OCI-M2 (cell line): ENCODE results near the gene C17orf107.

ENCODE experiments used
- DNase-seq: peaks from one replicate; lab custom pipeline; 2025; ENCODE audit not compliant: unreplicated experiment; lab: John Stamatoyannopoulos, UW

C17orf107 gene

DNA sequence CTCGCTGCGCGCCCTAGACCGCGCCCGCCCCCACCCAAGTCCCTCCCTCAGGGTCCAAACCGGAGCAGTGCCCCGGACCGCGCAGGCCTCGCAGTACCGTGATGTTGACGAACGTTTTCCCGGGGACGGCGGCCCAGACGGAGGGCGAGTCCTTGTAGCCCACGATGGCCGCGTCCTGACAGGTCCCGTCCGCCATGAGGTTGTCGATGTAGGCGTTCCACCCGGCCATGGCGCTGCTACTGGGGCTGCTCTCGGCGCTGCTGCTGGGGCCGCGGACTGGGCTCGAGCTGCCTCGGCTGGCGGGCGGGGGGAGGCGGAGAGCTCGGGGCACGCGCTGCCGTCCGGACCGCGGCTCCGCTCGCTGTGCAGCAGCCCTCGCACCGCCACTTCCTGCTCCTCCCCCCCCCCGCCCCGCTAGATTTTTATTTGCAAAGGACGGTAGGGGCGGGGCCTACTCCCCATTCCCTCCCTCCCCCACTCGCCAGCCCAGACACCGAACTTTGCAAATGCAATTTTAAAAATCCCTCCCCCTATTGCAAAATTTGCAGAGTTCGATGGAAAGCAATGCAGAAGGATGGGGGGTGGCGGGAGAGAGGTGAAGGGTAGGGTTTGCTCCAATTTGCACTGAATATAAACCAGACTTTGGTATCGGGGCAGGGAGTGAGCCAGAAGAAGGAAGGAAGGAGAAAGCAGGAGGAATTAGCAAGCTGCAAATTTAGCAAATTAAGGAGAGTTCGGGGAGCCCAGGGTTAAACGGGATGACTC is 49.0 kb downstream of the C17orf107 start, which contains the start of gene PFN1:
Gene PFN1 (minus strand): TSS at position 365 of the 765 bp plus-strand sequence. CDS start 136 bp downstream, at position 229.
- no peak for DNase-seq

DNA sequence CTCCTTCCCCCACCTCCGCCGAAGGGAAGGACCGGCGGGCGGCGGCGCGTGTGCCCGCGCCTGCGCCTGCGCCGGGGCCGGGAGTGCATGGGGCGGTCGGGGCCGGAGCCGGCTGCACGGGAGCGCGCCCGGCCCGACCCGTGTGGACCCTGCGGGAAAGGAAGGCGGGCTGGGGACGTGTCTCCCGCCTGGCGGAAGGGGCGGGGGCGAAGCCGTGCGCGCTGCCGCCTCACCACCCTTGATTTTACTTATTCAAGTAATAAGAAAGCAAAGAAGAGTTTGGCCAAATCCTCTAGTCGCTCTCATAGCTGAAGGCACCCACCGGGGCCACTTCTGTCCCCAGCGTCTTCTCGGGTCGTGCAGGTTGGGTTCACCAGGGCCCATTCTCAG is 49.6 kb downstream of the C17orf107 start:
- no peak for DNase-seq

DNA sequence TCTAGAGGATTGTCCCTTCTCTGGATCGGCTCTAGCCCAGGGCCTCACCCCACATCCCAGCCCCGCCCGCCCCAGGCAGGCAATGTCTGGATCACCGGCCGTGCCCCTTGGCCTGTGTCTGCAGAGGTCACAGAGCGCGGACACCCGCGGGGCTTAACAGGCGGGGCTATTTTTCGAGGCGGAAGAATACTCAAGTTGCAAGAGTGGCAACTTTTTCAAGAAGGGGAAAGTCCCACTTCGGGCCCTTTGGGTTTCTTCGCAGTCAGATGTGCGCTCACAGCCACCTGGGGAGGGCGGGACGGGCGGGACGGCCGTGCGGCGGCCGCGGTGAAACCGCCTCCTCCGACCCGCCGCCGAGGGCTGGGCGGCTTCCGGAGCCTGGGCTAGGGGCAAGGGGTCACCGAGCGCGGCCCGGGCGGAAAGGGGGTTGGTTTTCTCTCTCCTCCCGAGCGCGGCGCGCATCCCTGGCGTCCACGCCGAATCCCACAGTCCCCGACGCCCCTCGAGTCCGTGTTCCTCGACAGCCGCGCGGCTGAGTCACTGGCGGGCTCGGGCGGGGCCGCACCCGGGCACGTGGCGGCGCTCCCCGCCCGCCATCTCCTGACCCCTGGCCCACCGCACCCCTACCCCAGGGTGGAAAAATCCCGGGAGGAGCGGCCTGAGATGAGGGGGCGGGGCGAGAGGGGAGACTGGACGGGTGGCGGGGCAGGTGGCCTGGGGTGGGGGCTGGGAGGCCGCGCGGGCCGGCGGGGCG is 50.2 kb downstream of the C17orf107 start:
- no peak for DNase-seq

DNA sequence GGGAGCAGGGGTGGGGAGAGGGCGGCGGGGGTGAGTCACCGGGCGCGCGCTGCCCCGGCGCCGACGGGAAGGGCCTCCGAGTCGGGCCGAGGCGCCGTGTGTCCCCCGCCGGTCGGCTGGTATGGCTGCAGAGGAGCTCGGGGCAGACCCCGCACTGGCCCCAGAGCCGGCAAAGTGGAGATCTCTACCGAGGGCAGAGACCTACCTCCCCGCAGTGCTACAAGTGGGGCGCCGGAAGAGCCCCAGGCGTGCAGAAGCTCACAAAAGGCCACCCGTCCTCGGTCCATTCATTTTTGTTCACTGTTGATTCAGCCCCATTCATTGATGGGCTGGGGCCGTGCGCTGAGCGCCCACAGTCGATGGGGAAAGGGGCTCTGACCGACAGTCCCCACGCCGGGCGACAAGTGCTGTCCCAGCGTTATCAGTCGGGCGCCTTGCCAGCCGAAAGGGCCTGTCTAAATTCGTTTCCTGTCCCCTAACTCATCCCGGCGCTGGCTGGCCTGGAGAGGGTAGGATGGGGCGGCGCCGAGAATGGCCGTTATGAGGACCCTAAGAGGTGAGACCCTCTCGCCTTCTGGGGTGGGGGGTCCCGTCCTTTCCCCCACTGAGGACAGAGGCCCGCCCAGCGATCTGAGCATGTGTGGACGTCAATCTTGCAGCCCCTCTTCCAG is 50.9 kb downstream of the C17orf107 start:
- DNase-seq = no peak

DNA sequence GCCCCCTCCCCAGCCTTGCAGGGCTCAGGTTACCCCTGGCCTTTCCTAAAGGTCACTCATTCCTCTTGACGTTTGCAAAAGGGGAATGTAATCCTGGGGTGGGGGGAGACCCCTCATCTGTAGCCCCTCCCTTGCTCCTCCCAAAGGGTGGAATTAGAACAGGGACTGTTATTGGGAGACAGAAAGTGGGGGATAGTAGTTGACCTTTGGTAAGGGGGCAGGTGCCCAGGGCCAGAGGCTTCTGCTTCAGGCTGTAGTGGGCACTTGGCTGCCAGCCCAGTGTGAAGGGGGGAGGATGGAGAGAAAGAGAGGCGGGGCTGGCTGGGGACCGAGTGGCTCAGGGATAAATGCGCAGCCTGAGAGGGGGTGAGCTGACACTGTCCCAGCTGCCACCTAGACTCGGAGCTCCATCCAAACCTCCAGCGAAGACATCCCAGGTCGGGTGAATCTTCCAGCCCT is 51.4 kb downstream of the C17orf107 start, which contains the start of gene ENO3:
Gene ENO3 (plus strand): TSS at position 374 of the 459 bp plus-strand sequence. CDS start 711 bp downstream, outside the sequence.
- no peak for DNase-seq

DNA sequence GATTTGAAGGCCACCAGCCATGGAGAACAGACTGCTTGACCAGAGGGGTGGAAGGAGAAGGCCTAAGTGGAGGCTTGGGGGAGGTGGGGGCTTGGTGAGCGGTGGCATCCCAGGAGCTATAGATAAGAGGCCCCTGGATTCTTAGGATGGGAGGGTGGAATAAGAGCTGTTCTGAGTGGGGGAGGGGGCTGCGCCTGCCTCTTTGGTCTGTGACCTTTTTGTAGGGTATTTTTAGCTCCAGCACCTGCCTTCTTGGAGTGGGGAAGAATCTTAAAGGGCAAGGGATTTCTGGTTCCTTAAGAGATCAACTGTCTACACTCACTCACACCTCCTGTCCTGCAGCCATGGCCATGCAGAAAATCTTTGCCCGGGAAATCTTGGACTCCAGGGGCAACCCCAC is 52.1 kb downstream of the C17orf107 start:
- no peak for DNase-seq
